Measurements from ENCODE around the gene ITGB5.
"Not testable (repeated sequence)": the region's sequence is repeated elsewhere in the genome, so short reads cannot be mapped to it uniquely, and the experiment has no call there.

The ITGB5 gene

GRCh38 chr3:124802061-124802698, 85.0 kb downstream of the ITGB5 start:
- ATAC-seq, result no peak
- Mint-ChIP-seq H3K27ac (no peak overlapping the region), H3K9me3 (peaks cover 3% of the 10 kb centered on the region), H3K27me3 (peaks cover 50% of the 10 kb centered on the region), H3K4me3 (no peak overlapping the region), H3K36me3 (no peaks in the 10 kb centered on the region), H3K4me1 (peaks cover 6% of the 10 kb centered on the region)

- Mint-ChIP-seq H3K9me3 (peaks cover 3% of the 10 kb centered on the region), H3K27me3 (peaks cover 56% of the 10 kb centered on the region), H3K36me3 (no peaks in the 10 kb centered on the region), H3K4me3 (no peak overlapping the region), H3K27ac (no peak overlapping the region), H3K4me1 (peaks cover 6% of the 10 kb centered on the region)
- ATAC-seq, result no peak
These were observed 86.5 kb downstream of the ITGB5 start for GRCh38 chr3:124800511-124801258.

- H3K4me1 Mint-ChIP-seq, result peaks cover 4% of the 10 kb centered on the region
- no peak for ATAC-seq
- no peak overlapping the region for H3K4me3 Mint-ChIP-seq
- H3K27me3 Mint-ChIP-seq, result peaks cover 50% of the 10 kb centered on the region
- peaks cover 2% of the 10 kb centered on the region for H3K9me3 Mint-ChIP-seq
- no peaks in the 10 kb centered on the region for H3K36me3 Mint-ChIP-seq
- H3K27ac Mint-ChIP-seq, result no peak overlapping the region
These were observed 87.1 kb downstream of the ITGB5 start for GRCh38 chr3:124800076-124800475.

- Mint-ChIP-seq H3K4me1 (no peaks in the 10 kb centered on the region), H3K9me3 (no peaks in the 10 kb centered on the region), H3K27ac (no peak overlapping the region), H3K4me3 (no peak overlapping the region), H3K27me3 (peaks cover 46% of the 10 kb centered on the region), H3K36me3 (no peaks in the 10 kb centered on the region)
- ATAC-seq, result no peak
These were observed 87.5 kb downstream of the ITGB5 start for GRCh38 chr3:124799676-124800075.

GRCh38 chr3:124797426-124797945, 89.7 kb downstream of the ITGB5 start:
- Mint-ChIP-seq H3K9me3 (no peaks in the 10 kb centered on the region), H3K4me3 (no peak overlapping the region), H3K27me3 (peaks cover 28% of the 10 kb centered on the region), H3K4me1 (no peaks in the 10 kb centered on the region), H3K27ac (no peak overlapping the region), H3K36me3 (no peaks in the 10 kb centered on the region)
- no peak for ATAC-seq

GRCh38 chr3:124796477-124796876, 90.7 kb downstream of the ITGB5 start:
- H3K27me3 Mint-ChIP-seq, result peaks cover 22% of the 10 kb centered on the region

GRCh38 chr3:124793054-124793739, 94.0 kb downstream of the ITGB5 start:
- H3K27ac Mint-ChIP-seq, result no peak overlapping the region
- H3K9me3 Mint-ChIP-seq, result no peaks in the 10 kb centered on the region
- ATAC-seq, result no peak
- peaks cover 14% of the 10 kb centered on the region for H3K27me3 Mint-ChIP-seq
- H3K36me3 Mint-ChIP-seq, result no peaks in the 10 kb centered on the region
- no peaks in the 10 kb centered on the region for H3K4me1 Mint-ChIP-seq
- H3K4me3 Mint-ChIP-seq, result no peak overlapping the region

More at GRCh38 chr3:124796477-124796876, 90.7 kb downstream of the ITGB5 start:
- Mint-ChIP-seq H3K27ac (no peak overlapping the region), H3K9me3 (no peaks in the 10 kb centered on the region), H3K4me1 (no peaks in the 10 kb centered on the region), H3K36me3 (no peaks in the 10 kb centered on the region), H3K4me3 (no peak overlapping the region)
- ATAC-seq, result no peak

- Mint-ChIP-seq H3K9me3 (no peaks in the 10 kb centered on the region), H3K36me3 (no peaks in the 10 kb centered on the region), H3K4me1 (no peaks in the 10 kb centered on the region), H3K4me3 (no peak overlapping the region), H3K27me3 (peaks cover 12% of the 10 kb centered on the region), H3K27ac (no peak overlapping the region)
- no peak for ATAC-seq
These were observed 94.7 kb downstream of the ITGB5 start for GRCh38 chr3:124792341-124793040.

GRCh38 chr3:124791639-124792151, 95.5 kb downstream of the ITGB5 start:
- H3K36me3 Mint-ChIP-seq, result no peaks in the 10 kb centered on the region
- no peak for ATAC-seq
- no peak overlapping the region for H3K4me3 Mint-ChIP-seq
- no peaks in the 10 kb centered on the region for H3K9me3 Mint-ChIP-seq
- no peak overlapping the region for H3K27ac Mint-ChIP-seq
- H3K4me1 Mint-ChIP-seq, result no peaks in the 10 kb centered on the region
- H3K27me3 Mint-ChIP-seq, result peaks cover 4% of the 10 kb centered on the region

GRCh38 chr3:124791142-124791541, 96.0 kb downstream of the ITGB5 start:
- Mint-ChIP-seq H3K4me3 (no peak overlapping the region), H3K9me3 (no peaks in the 10 kb centered on the region), H3K27ac (no peak overlapping the region), H3K27me3 (no peaks in the 10 kb centered on the region), H3K4me1 (no peaks in the 10 kb centered on the region), H3K36me3 (no peaks in the 10 kb centered on the region)
- ATAC-seq, result peak; percentile 34

GRCh38 chr3:124789103-124789502, 98.1 kb downstream of the ITGB5 start:
- H3K4me3 Mint-ChIP-seq, ATAC-seq, H3K36me3 Mint-ChIP-seq, H3K9me3 Mint-ChIP-seq, H3K4me1 Mint-ChIP-seq, H3K27me3 Mint-ChIP-seq, H3K27ac Mint-ChIP-seq: not testable (repeated sequence)

GRCh38 chr3:124788254-124788745, 98.9 kb downstream of the ITGB5 start:
- Mint-ChIP-seq H3K4me1 (peaks cover 5% of the 10 kb centered on the region), H3K4me3 (no peak overlapping the region), H3K27me3 (no peaks in the 10 kb centered on the region), H3K9me3 (no peaks in the 10 kb centered on the region), H3K27ac (no peak overlapping the region), H3K36me3 (no peaks in the 10 kb centered on the region)
- no peak for ATAC-seq

- Mint-ChIP-seq H3K27me3 (peaks cover under 1% of the 10 kb centered on the region), H3K4me1 (peaks cover 5% of the 10 kb centered on the region), H3K9me3 (no peaks in the 10 kb centered on the region), H3K4me3 (no peak overlapping the region), H3K27ac (no peak overlapping the region), H3K36me3 (no peaks in the 10 kb centered on the region)
- ATAC-seq, result no peak
These were observed 99.5 kb downstream of the ITGB5 start for GRCh38 chr3:124787476-124788195.

- peak; percentile 6 for ATAC-seq
- Mint-ChIP-seq H3K9me3 (no peaks in the 10 kb centered on the region), H3K27me3 (peaks cover 9% of the 10 kb centered on the region), H3K27ac (no peak overlapping the region), H3K36me3 (no peaks in the 10 kb centered on the region), H3K4me3 (no peak overlapping the region), H3K4me1 (peaks cover 5% of the 10 kb centered on the region)
These were observed 100.5 kb downstream of the ITGB5 start for GRCh38 chr3:124786511-124787241.
